ENCODE data around the gene SDE2. TPM values are rescaled to one million over a fixed set of nuclear protein-coding genes. Genes with fewer than 3 reads are reported as not detected.

SDE2 gene
- total and polyA plus RNA-seq, 2 of the 8 experiments (the other 6 are each of a cell fraction or from before 2014, with no cell fraction given) = 8.5 to 16.7 TPM

DNA sequence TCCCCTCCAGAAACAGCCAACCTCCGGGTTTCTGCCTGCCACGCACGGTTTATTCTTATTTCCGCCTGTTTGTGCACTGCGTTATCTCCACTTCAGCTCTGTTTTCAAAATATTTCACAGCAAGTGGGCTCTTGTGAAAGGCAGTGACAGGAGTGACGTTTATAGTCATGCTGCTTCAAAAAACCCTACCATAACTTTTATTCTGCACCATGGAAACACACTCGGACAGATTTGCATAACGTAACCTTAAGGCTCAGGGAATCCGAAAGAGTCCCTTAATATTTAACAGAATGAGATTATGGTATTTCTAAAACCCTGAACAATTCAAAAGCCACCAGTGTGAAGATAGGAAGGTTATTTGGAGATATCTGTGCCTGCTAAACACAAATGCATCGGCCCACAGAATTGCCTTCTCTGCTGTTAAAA is 782 bp upstream of the SDE2 start:
- no peak overlapping the region for H3K4ac ChIP-seq (replicated peaks; ENCODE audit: insufficient read length, low read depth, low read length)
- no peak overlapping the region for H2BK15ac ChIP-seq (ENCODE audit: low read length)
- ChIA-PET CTCF (ENCODE audit: partially characterized antibody) (interaction anchor here (1.1 kb wide), 1 partner anchor 37 kb away, joined by 5 read pairs; no protein-coding TSS in a partner anchor), POLR2A (ENCODE audit: partially characterized antibody) (interaction anchor here (0.7 to 2.8 kb wide), 42 partner anchors 8 to 309 kb away, joined by 3 to 43 read pairs (median 4); partner anchors contain the start of genes H3-3A, LEFTY1, LIN9 and SRP9)
- DNase-seq (ENCODE audit: low read depth in 1 of 2, low spot score in 2 of 2) (no peak), FAIRE-seq (no peak)
- no peak for TF ChIP-seq SP4 (IDR thresholded peaks at IDR 0.05; ENCODE audit: low read length)
- TF ChIP-seq CEBPB (IDR thresholded peaks at IDR 0.05; ENCODE audit: low read depth, low read length) = no peak
- no peak for TF ChIP-seq EP300 (IDR thresholded peaks at IDR 0.05; ENCODE audit: borderline replicate concordance in 1 of 2, low read depth in 2 of 2, low read length in 2 of 2)
- no peak for TF ChIP-seq SIN3A (conservative IDR thresholded peaks at IDR 0.05 in 1 of 2, IDR thresholded peaks at IDR 0.05 in 1 of 2; ENCODE audit: low read depth in 1 of 2, low read length in 2 of 2)
- TF ChIP-seq SIX5 (IDR thresholded peaks at IDR 0.05; ENCODE audit: low read depth, low read length) = no peak
- TF ChIP-seq KDM4A (IDR thresholded peaks at IDR 0.05; ENCODE audit: low read depth, low read length, severe bottlenecking) = no peak
- TF ChIP-seq POLR2AphosphoS5 (IDR thresholded peaks at IDR 0.05; ENCODE audit: low read depth, low read length) = no peak
- TF ChIP-seq CHD2 (IDR thresholded peaks at IDR 0.05; ENCODE audit: low read length) = no peak
- no peak for TF ChIP-seq CBX8 (IDR thresholded peaks at IDR 0.05; ENCODE audit: borderline replicate concordance, low read depth, low read length)
- H3K27me3 ChIP-seq (replicated peaks in 1 of 4; ENCODE audit: control insufficient read depth in 3 of 4, extremely low read depth in 1 of 4, insufficient read depth in 3 of 4, low read length in 3 of 4) = no peaks in the 10 kb centered on the region
- peak overlapping the region; percentile 36; the same call in 1 of the 2 replicates for H3K18ac ChIP-seq (ENCODE audit: extremely low read depth, low read length)
- H3K4me3 ChIP-seq (ENCODE audit: extremely low read depth in 1 of 4, insufficient read depth in 2 of 4, low read depth in 3 of 4, low read length in 4 of 4) = peak overlapping the region in 3 of 4 experiments; percentile 42 to 90 (median 55); a peak in 7 of 8 replicates
- peaks cover 0 to 4% of the 10 kb centered on the region in 2 experiments for H4K20me1 ChIP-seq (replicated peaks in 1 of 2; ENCODE audit: control insufficient read depth in 1 of 2, insufficient read depth in 2 of 2, low read length in 2 of 2)
- H2BK12ac ChIP-seq (ENCODE audit: low read depth, low read length) = no peak overlapping the region
- peaks cover 4% of the 10 kb centered on the region for H3K23me2 ChIP-seq (ENCODE audit: low read depth, low read length)
- H3K79me2 ChIP-seq (ENCODE audit: control insufficient read depth in 1 of 2, insufficient read depth in 2 of 2, low read length in 2 of 2) = peaks cover 16 to 42% of the 10 kb centered on the region in 2 experiments
- peak overlapping the region; percentile 76; the same call in 1 of the 2 replicates for H3K27ac ChIP-seq (ENCODE audit: low read depth, low read length)
- peaks cover 4% of the 10 kb centered on the region; the same call in 1 of the 2 replicates for H3K79me1 ChIP-seq (ENCODE audit: low read depth, low read length)
- H2BK120ac ChIP-seq (replicated peaks; ENCODE audit: low read depth, low read length) = no peak overlapping the region
- peak overlapping the region; percentile 76 for H2BK5ac ChIP-seq (ENCODE audit: low read depth, low read length)
- H3K14ac ChIP-seq (ENCODE audit: insufficient read length) = no peak overlapping the region
- H2AK5ac ChIP-seq (ENCODE audit: low read depth, low read length) = no peak overlapping the region
- peaks cover 7 to 16% (median 13%) of the 10 kb centered on the region in 4 experiments for H3K4me1 ChIP-seq (replicated peaks in 1 of 4; ENCODE audit: control insufficient read depth in 3 of 4, insufficient read depth in 4 of 4, low read length in 3 of 4)
- H3K4me2 ChIP-seq (ENCODE audit: insufficient read depth in 1 of 2, low read depth in 2 of 2, low read length in 2 of 2) = peak overlapping the region; percentile 67 to 85
- H2BK20ac ChIP-seq (ENCODE audit: low read length) = no peak overlapping the region
- H3K56ac ChIP-seq (replicated peaks; ENCODE audit: insufficient read length, low read depth, low read length) = no peak overlapping the region
- no peaks in the 10 kb centered on the region for H3K9me3 ChIP-seq (ENCODE audit: insufficient read depth in 2 of 2, low read depth in 1 of 2, low read length in 1 of 2)
- H2AFZ ChIP-seq (ENCODE audit: low read length) = no peak overlapping the region; the same call in 1 of the 2 replicates
- H3K9ac ChIP-seq (replicated peaks in 1 of 4; ENCODE audit: extremely low read depth in 1 of 4, low read depth in 3 of 4, low read length in 3 of 4) = peak overlapping the region in 2 of 4 experiments; percentile 40 to 46; a peak in 2 of 7 replicates
- H3K36me3 ChIP-seq (ENCODE audit: control insufficient read depth in 2 of 4, insufficient read depth in 4 of 4, low read length in 3 of 4) = peaks cover 0 to 3% (median 0%) of the 10 kb centered on the region in 4 experiments; a peak in 1 of 8 replicates
- no peak overlapping the region for H3K23ac ChIP-seq (ENCODE audit: insufficient read length)
- peak overlapping the region; percentile 81; the same call in 1 of the 2 replicates for H4K8ac ChIP-seq (ENCODE audit: extremely low read depth, insufficient read depth, low read length)
- no peak overlapping the region for H4K91ac ChIP-seq (replicated peaks; ENCODE audit: insufficient read length, low read length)
- 75% methylated on average over 10 of the region's 10 CpGs; no CpG with 5 or more reads in 1 of the 2 experiments for WGBS, 2 experiments (ENCODE audit: extremely low coverage in 1 of 2, insufficient coverage in 1 of 2, insufficient read length in 1 of 2, insufficient replicate concordance in 2 of 2, low coverage in 1 of 2, low lambda C conversion rate in 2 of 2, missing lambda C conversion rate in 1 of 2)
- no peak overlapping the region for H4K5ac ChIP-seq (ENCODE audit: insufficient read length, low read depth, low read length)

Measured in H1 (cell line).